ENCODE data around the gene ITPKA. TPM values are rescaled to one million over a fixed set of nuclear protein-coding genes. Genes with fewer than 3 reads are reported as not detected.

The ITPKA gene
- total RNA-seq, 1 experiment from 2014 or later = 16.2 TPM

DNA sequence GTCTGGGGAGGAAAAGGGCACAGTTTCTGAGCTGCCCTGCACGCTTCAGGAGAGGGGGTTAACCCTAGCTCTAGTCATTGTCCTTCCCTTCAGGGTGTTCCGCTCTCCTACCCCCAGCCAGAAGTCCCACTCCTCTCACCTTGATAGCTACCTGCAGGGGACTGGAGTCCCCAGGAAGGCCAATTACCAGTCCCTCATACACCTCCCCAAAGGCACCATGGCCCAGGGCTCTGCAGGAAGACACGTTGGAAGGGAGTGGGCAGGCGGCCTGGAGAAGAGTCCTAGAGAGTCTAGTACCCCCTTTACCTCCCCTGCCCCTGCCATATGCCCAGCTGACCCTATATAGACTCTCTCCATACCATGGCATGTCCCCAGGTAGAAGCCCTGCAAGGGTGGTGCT is 12.1 kb downstream of the ITPKA start:
- Mint-ChIP-seq H3K4me3 (ENCODE audit: unreplicated experiment) (no peak overlapping the region), H3K27ac (ENCODE audit: unreplicated experiment) (no peak overlapping the region), H3K36me3 (ENCODE audit: insufficient read depth, unreplicated experiment) (peaks cover 13% of the 10 kb centered on the region), H3K4me1 (ENCODE audit: low read depth, unreplicated experiment) (no peaks in the 10 kb centered on the region), H3K27me3 (ENCODE audit: insufficient read depth, unreplicated experiment) (no peaks in the 10 kb centered on the region), H3K9me3 (ENCODE audit: unreplicated experiment) (no peaks in the 10 kb centered on the region)
- POLR2A ChIA-PET = interaction anchor here (0.6 kb wide), 1 partner anchor 63 kb away, joined by 5 read pairs; no protein-coding TSS in a partner anchor
- Histone ChIP-seq H3K4me1 (no peaks in the 10 kb centered on the region), H3K9me3 (no peaks in the 10 kb centered on the region), H3K36me3 (ENCODE audit: control insufficient read depth, insufficient read depth, low read length) (no peaks in the 10 kb centered on the region; the same call in 1 of the 2 replicates), H3K4me3 (ENCODE audit: low read depth, low read length) (no peak overlapping the region), H3K27me3 (replicated peaks; ENCODE audit: control insufficient read depth, insufficient read depth, low read length) (no peaks in the 10 kb centered on the region)
- no peak for DNase-seq
- intact Hi-C loops (cut with micrococcal nuclease; ENCODE audit: unreplicated experiment) = no loop called here
- BruUV-seq (replicated peaks) = no TSS peak
- TF ChIP-seq, protein P1, sequence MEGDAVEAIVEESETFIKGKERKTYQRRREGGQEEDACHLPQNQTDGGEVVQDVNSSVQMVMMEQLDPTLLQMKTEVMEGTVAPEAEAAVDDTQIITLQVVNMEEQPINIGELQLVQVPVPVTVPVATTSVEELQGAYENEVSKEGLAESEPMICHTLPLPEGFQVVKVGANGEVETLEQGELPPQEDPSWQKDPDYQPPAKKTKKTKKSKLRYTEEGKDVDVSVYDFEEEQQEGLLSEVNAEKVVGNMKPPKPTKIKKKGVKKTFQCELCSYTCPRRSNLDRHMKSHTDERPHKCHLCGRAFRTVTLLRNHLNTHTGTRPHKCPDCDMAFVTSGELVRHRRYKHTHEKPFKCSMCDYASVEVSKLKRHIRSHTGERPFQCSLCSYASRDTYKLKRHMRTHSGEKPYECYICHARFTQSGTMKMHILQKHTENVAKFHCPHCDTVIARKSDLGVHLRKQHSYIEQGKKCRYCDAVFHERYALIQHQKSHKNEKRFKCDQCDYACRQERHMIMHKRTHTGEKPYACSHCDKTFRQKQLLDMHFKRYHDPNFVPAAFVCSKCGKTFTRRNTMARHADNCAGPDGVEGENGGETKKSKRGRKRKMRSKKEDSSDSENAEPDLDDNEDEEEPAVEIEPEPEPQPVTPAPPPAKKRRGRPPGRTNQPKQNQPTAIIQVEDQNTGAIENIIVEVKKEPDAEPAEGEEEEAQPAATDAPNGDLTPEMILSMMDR (IDR thresholded peaks at IDR 0.05; ENCODE audit: insufficient read depth in 1 of 2, low read depth in 1 of 2, low read length in 1 of 2, severe bottlenecking in 1 of 2, unreplicated experiment in 1 of 2) = no peak
- CTCF ChIA-PET = interaction anchor here (3.0 kb wide), 1 partner anchor 40 kb away, joined by 22 read pairs; no protein-coding TSS in a partner anchor

DNA sequence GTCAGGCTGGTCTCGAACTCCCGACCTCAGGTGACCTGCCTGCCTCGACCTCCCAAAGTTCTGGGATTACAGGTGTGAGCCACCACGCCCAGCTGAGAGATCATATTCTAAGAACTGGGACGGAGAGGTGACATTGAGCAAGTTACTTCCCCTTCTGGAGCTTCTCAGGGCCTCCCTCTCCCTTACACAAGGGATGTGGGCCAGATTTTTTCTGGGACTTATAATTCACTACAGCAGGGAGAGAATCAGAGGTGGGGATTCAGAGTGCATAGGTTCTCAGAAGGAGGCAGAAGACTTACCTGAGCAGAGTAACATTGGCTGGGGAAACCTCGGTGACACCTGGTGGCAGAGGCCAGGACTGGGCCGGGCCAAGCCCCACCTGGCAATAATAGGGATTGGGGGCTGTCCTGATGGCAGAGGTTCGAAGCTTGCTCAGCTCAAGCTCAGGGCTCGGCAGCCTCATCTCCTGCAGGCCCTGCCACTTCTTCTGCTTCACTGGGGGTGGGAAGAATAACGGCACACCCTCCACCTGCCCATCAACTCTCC is 13.2 kb downstream of the ITPKA start:
- intact Hi-C loops (cut with micrococcal nuclease; ENCODE audit: unreplicated experiment) = loop anchor here (1.0 kb wide), 1 partner anchor 41 kb away; no protein-coding TSS in a partner anchor
- no peaks in the 10 kb centered on the region for H3K9me3 ChIP-seq
- ChIA-PET CTCF (interaction anchor here (0.5 to 3.0 kb wide), 6 partner anchors 11 to 398 kb away, joined by 3 to 22 read pairs (median 3); no protein-coding TSS in a partner anchor), POLR2A (interaction anchor here (1.0 to 1.3 kb wide), 2 partner anchors 37 to 41 kb away, joined by 3 read pairs; partner anchors contain the start of gene RPAP1)
- no peaks in the 10 kb centered on the region for H3K27me3 Mint-ChIP-seq (ENCODE audit: insufficient read depth, unreplicated experiment)
- peak; percentile 65 to 68 for DNase-seq
- H3K4me3 ChIP-seq (ENCODE audit: low read depth, low read length) = no peak overlapping the region
- no peaks in the 10 kb centered on the region for H3K9me3 Mint-ChIP-seq (ENCODE audit: unreplicated experiment)
- H3K27me3 ChIP-seq (replicated peaks; ENCODE audit: control insufficient read depth, insufficient read depth, low read length) = no peaks in the 10 kb centered on the region
- H3K4me1 Mint-ChIP-seq (ENCODE audit: low read depth, unreplicated experiment) = no peaks in the 10 kb centered on the region
- H3K27ac Mint-ChIP-seq (ENCODE audit: unreplicated experiment) = no peak overlapping the region
- no peaks in the 10 kb centered on the region for H3K4me1 ChIP-seq
- TF ChIP-seq, protein P1 (IDR thresholded peaks at IDR 0.05; ENCODE audit: insufficient read depth in 1 of 2, low read depth in 1 of 2, low read length in 1 of 2, severe bottlenecking in 1 of 2, unreplicated experiment in 1 of 2) = peak; percentile 49 to 71
- BruUV-seq (replicated peaks) = no TSS peak
- no peaks in the 10 kb centered on the region; the same call in 1 of the 2 replicates for H3K36me3 ChIP-seq (ENCODE audit: control insufficient read depth, insufficient read depth, low read length)
- no peak overlapping the region for H3K4me3 Mint-ChIP-seq (ENCODE audit: unreplicated experiment)
- H3K36me3 Mint-ChIP-seq (ENCODE audit: insufficient read depth, unreplicated experiment) = peaks cover 13% of the 10 kb centered on the region

DNA sequence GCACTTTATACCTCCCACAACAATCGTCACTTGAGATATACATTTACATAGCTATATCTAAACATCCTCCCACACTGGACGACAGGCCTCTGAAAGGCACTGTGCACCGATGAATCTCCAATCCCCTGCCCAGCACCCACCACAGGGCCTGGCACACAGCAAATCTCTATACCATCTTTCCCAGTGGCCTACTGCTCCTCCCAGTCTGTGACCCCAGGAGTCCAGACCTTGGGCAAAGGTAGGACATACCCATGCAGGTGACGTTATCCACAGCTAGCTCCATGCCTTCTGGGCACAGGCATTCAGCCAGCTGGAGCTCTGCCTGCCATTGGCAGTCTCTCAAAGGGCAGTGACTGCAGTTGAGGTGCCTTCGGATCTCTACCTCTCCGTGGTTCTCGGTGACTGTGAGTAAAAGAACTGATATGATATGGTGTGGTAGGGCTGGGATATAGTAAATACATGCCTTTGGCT is 14.2 kb downstream of the ITPKA start:
- no peaks in the 10 kb centered on the region for H3K9me3 Mint-ChIP-seq (ENCODE audit: unreplicated experiment)
- DNase-seq = no peak
- Histone ChIP-seq H3K27me3 (replicated peaks; ENCODE audit: control insufficient read depth, insufficient read depth, low read length) (no peaks in the 10 kb centered on the region), H3K36me3 (ENCODE audit: control insufficient read depth, insufficient read depth, low read length) (no peaks in the 10 kb centered on the region; the same call in 1 of the 2 replicates), H3K9me3 (no peaks in the 10 kb centered on the region), H3K4me1 (peaks cover 4% of the 10 kb centered on the region; the same call in 1 of the 2 replicates), H3K4me3 (ENCODE audit: low read depth, low read length) (no peak overlapping the region)
- TF ChIP-seq, protein P1 (IDR thresholded peaks at IDR 0.05; ENCODE audit: insufficient read depth in 1 of 2, low read depth in 1 of 2, low read length in 1 of 2, severe bottlenecking in 1 of 2, unreplicated experiment in 1 of 2) = no peak
- intact Hi-C loops (cut with micrococcal nuclease; ENCODE audit: unreplicated experiment) = loop anchor here (1.0 kb wide), 1 partner anchor 42 kb away; no protein-coding TSS in a partner anchor
- BruUV-seq (replicated peaks) = no TSS peak
- POLR2A ChIA-PET = interaction anchor here (1.3 kb wide), 1 partner anchor 36 kb away, joined by 3 read pairs; the partner anchor contains the start of gene RPAP1
- H3K4me1 Mint-ChIP-seq (ENCODE audit: low read depth, unreplicated experiment) = no peaks in the 10 kb centered on the region
- H3K36me3 Mint-ChIP-seq (ENCODE audit: insufficient read depth, unreplicated experiment) = peaks cover 13% of the 10 kb centered on the region
- no peak overlapping the region for H3K4me3 Mint-ChIP-seq (ENCODE audit: unreplicated experiment)
- CTCF ChIA-PET = interaction anchor here (1.0 to 3.0 kb wide), 3 partner anchors 28 to 397 kb away, joined by 3 to 22 read pairs (median 3); no protein-coding TSS in a partner anchor
- no peaks in the 10 kb centered on the region for H3K27me3 Mint-ChIP-seq (ENCODE audit: insufficient read depth, unreplicated experiment)
- H3K27ac Mint-ChIP-seq (ENCODE audit: unreplicated experiment) = no peak overlapping the region
